DLD1 (cell line): ENCODE results near the gene NEO1.

Experiments used
- in situ Hi-C: cut with HindIII; loops from 2 replicates; pipeline ENCODE4 v1.10.0; 2017; ENCODE audit warnings: low sequenced_read_pairs

The NEO1 gene

GRCh38 chr15:73030122-73030679, 22.1 kb upstream of the NEO1 start:
- in situ Hi-C loops: no loop called here

GRCh38 chr15:73031648-73032047, 20.6 kb upstream of the NEO1 start:
- in situ Hi-C loops: no loop called here

GRCh38 chr15:73033611-73034010, 18.7 kb upstream of the NEO1 start:
- in situ Hi-C loops: no loop called here

GRCh38 chr15:73034221-73034620, 18.0 kb upstream of the NEO1 start:
- in situ Hi-C loops: no loop called here

- in situ Hi-C loops: no loop called here
Observed at GRCh38 chr15:73035221-73035620, 17.0 kb upstream of the NEO1 start.

GRCh38 chr15:73038220-73038619, 14.0 kb upstream of the NEO1 start:
- in situ Hi-C loops: no loop called here

GRCh38 chr15:73046073-73046472, 6.2 kb upstream of the NEO1 start:
- in situ Hi-C loops: no loop called here

- in situ Hi-C loops: no loop called here
Observed at GRCh38 chr15:73047882-73048281, 4.4 kb upstream of the NEO1 start.

GRCh38 chr15:73048624-73049295, 3.5 kb upstream of the NEO1 start:
- in situ Hi-C loops: no loop called here

- in situ Hi-C loops: no loop called here
Observed at GRCh38 chr15:73049564-73050215, 2.6 kb upstream of the NEO1 start.

- in situ Hi-C loops: no loop called here
Observed at GRCh38 chr15:73050561-73051295, 1.5 kb upstream of the NEO1 start.

- in situ Hi-C loops: no loop called here
Observed at GRCh38 chr15:73051391-73051806, 864 bp upstream of the NEO1 start.

GRCh38 chr15:73052653-73053397, 562 bp downstream of the NEO1 start:
- in situ Hi-C loops: no loop called here

GRCh38 chr15:73053398-73053723, 1.1 kb downstream of the NEO1 start:
- in situ Hi-C loops: no loop called here

GRCh38 chr15:73054417-73054953, 2.2 kb downstream of the NEO1 start:
- in situ Hi-C loops: no loop called here

- in situ Hi-C loops: no loop called here
Observed at GRCh38 chr15:73056460-73056859, 4.2 kb downstream of the NEO1 start.

GRCh38 chr15:73058437-73058836, 6.2 kb downstream of the NEO1 start:
- in situ Hi-C loops: no loop called here

GRCh38 chr15:73065114-73065513, 12.9 kb downstream of the NEO1 start:
- in situ Hi-C loops: no loop called here

- in situ Hi-C loops: no loop called here
Observed at GRCh38 chr15:73069109-73069508, 16.8 kb downstream of the NEO1 start.

- in situ Hi-C loops: no loop called here
Observed at GRCh38 chr15:73072894-73073293, 20.6 kb downstream of the NEO1 start.

GRCh38 chr15:73074241-73074640, 22.0 kb downstream of the NEO1 start:
- in situ Hi-C loops: no loop called here
